ENCODE results near the gene UGT1A5. TPM values are rescaled to one million over a fixed set of nuclear protein-coding genes. Genes with fewer than 3 reads are reported as not detected.

Gene UGT1A5
- total and polyA plus RNA-seq, 2 of the 13 experiments (the other 11 are each of a cell fraction or from before 2014, with no cell fraction given) = not detected

- TF ChIP-seq ZBTB42 (CRISPR knock-in tag; IDR thresholded peaks at IDR 0.05) = no peak
- no peak for TF ChIP-seq SMARCE1 (IDR thresholded peaks at IDR 0.05; ENCODE audit: borderline replicate concordance)
- TF ChIP-seq HNF4G (IDR thresholded peaks at IDR 0.05; ENCODE audit: borderline replicate concordance, low read depth, low read length) = peak; percentile 97
- peak; percentile 92 for TF ChIP-seq HNF4G (CRISPR knock-in tag; IDR thresholded peaks at IDR 0.05; ENCODE audit: borderline replicate concordance, low read depth)
- TF ChIP-seq RXRB (CRISPR knock-in tag; IDR thresholded peaks at IDR 0.05; ENCODE audit: borderline replicate concordance) = peak; percentile 99
- no peak for TF ChIP-seq SNAPC4 (CRISPR knock-in tag; IDR thresholded peaks at IDR 0.05)
- TF ChIP-seq NFATC3 (CRISPR knock-in tag; IDR thresholded peaks at IDR 0.05) = no peak
- no peak for TF ChIP-seq ZNF543 (CRISPR knock-in tag; IDR thresholded peaks at IDR 0.05)
- peak; percentile 93; the same call in 1 of the 2 replicates for TF ChIP-seq FOXK1 (CRISPR knock-in tag; IDR thresholded peaks at IDR 0.05; ENCODE audit: borderline replicate concordance, low read depth)
- peak; percentile 95 for TF ChIP-seq HNF4A (CRISPR knock-in tag; IDR thresholded peaks at IDR 0.05)
- TF ChIP-seq RELA (CRISPR knock-in tag; IDR thresholded peaks at IDR 0.05) = no peak
- TF ChIP-seq ZNF704 (CRISPR knock-in tag; IDR thresholded peaks at IDR 0.05; ENCODE audit: borderline replicate concordance) = no peak; the same call in 1 of the 2 replicates
- peak in 1 of 2 experiments; percentile 83; a peak in 2 of 4 replicates for TF ChIP-seq ATF4 (CRISPR knock-in tag; IDR thresholded peaks at IDR 0.05)
- TF ChIP-seq ARHGAP35 (CRISPR knock-in tag; IDR thresholded peaks at IDR 0.05; ENCODE audit: borderline replicate concordance) = no peak
- no peak for TF ChIP-seq ZNF850 (CRISPR knock-in tag; conservative IDR thresholded peaks at IDR 0.05)
- no peak for TF ChIP-seq NFE2 (CRISPR knock-in tag; IDR thresholded peaks at IDR 0.05)
- peak; percentile 79; the same call in 1 of the 2 replicates for TF ChIP-seq ETV5 (CRISPR knock-in tag; IDR thresholded peaks at IDR 0.05; ENCODE audit: borderline replicate concordance)
- peak; percentile 70; the same call in 1 of the 2 replicates for TF ChIP-seq EHMT2 (IDR thresholded peaks at IDR 0.05; ENCODE audit: borderline replicate concordance, low read depth, low read length)
- TF ChIP-seq NFE2L2 (IDR thresholded peaks at IDR 0.05; ENCODE audit: low read length) = peak; percentile 33; the same call in 1 of the 2 replicates
- TF ChIP-seq RNF2 (conservative IDR thresholded peaks at IDR 0.05; ENCODE audit: low read depth) = no peak
- TF ChIP-seq ZNF34 (CRISPR knock-in tag; IDR thresholded peaks at IDR 0.05; ENCODE audit: borderline replicate concordance) = no peak
Observed at GRCh38 chr2:233756429-233757081, 43.8 kb downstream of the UGT1A5 start (continued).

All from HepG2 (cell line).